ENCODE results near the gene TTC39C. TPM values are rescaled to one million over a fixed set of nuclear protein-coding genes. Genes with fewer than 3 reads are reported as not detected.
"Not testable (repeated sequence)": the region's sequence is repeated elsewhere in the genome, so short reads cannot be mapped to it uniquely, and the experiment has no call there.

Gene TTC39C
- total RNA-seq, 1 donor from 2014 or later, result 54.2 TPM

DNA sequence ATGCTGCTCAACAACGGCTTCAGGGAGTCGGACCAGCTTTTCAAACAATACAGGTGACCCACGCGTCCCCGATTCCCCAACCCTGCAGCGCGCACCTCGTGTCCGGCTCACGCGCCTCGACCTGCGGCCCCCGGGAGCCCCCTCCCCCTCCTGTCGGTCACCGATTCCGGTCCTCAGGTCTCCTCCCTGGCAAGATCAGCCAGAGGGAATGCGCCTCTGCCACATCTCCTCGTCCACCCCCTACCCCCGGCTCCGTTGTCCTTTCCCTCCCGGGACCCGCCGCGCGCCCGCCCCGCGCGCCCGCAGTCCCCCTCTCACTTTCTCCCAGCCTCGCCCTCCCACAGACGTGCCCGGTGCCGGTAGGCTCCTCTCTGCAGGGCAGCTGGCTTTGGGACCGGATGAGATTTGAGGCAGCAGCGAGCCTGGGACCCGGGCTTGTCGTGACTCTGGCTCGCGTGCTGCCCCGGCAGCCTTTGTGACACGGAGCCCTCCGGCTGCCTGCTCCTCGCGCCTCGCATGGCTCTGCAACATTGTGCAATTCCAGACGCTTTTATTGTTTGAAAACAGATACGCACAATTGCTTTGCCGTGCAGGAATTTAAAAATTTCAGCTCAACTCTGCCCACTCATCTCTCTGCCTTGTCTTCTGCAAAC, 558 bp downstream of the TTC39C start:
- FAIRE-seq, result no peak

GRCh38 chr18:24015639-24016631, 1.4 kb downstream of the TTC39C start:
- DNase-seq (ENCODE audit: low spot score in 2 of 2) (no peak), FAIRE-seq (no peak)

More for the DNA sequence above, 558 bp downstream of the TTC39C start:
- peak; percentile 39 to 43 for DNase-seq (ENCODE audit: low spot score in 2 of 2)

- FAIRE-seq (no peak), DNase-seq (ENCODE audit: low spot score in 2 of 2) (no peak)
These were observed 2.1 kb downstream of the TTC39C start for GRCh38 chr18:24016643-24017042.

GRCh38 chr18:24018299-24018886, 3.8 kb downstream of the TTC39C start:
- FAIRE-seq (no peak), DNase-seq (ENCODE audit: low spot score in 2 of 2) (no peak)

DNA sequence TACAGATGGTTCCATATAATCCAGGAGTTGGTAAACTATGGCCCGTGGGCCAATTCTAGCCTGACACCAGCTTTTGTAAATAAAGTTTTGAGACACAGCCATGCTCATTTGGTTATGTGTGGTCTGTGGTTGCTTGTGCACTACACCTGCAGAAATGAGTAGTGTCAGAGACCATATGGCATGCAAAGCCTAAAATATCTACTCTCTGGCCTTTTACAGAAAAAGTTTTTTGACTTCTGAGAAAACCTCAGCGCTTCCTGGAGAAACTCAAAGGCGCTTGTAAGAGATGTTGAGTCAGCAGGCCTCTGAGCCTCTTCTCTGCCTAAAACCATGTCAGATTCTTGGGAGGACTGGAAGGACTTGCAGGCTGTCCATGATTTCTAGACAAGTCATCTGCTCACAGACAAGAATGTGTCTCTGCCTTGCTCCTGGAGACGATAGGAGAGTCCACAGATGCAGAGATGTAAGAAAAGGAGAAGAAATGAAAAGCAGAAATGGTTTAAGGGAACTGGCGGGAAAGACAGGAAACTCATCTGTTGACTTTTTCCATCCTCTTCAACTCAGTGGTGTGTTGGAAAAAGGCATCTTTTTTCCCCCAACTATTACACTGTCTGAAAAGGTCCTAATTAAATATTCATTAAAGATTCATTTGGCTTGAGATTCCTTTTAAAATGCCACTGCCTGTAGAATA, 5.2 kb downstream of the TTC39C start:
- FAIRE-seq (no peak), DNase-seq (ENCODE audit: low spot score in 2 of 2) (no peak)

DNA sequence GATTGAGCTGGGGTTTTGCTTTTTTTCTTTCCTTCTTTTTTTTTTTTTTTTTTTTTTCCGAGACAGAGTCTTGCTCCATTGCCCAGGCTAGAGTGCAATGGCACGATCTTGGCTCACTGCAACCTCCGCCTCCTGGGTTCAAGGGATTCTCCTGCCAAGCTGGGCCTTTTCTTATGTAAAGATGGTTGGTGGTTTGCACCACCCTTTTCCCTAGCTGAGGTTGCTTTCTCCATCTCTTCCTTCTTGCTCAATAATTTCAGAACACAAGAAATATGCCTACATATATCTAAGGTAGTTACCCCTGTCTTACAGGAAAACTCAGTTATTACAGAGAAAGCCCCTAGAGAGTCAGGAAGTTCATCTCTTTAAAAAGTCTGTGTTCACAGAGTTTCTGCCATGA, 7.0 kb downstream of the TTC39C start:
- DNase-seq (ENCODE audit: low spot score in 2 of 2) (no peak), FAIRE-seq (no peak)

DNA sequence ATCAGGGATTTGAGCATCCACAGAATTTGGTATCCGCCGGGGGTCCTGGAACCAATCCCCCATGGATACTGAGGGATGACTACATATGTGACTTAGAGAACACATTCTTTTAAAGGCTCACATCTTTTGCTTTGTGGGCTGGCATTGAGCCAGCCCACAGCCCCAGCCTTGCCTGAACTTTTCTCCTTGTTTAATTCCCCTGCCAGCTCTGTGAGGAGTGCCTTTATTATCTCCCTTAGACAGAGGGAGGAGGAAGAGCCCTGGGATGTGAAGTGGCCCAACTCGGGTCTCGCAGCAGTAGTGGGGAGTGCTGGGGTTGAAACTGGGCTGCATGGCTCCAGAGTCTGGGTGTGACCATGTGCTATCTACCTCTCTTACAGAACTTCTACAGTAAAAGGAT, 7.6 kb downstream of the TTC39C start:
- FAIRE-seq (no peak), DNase-seq (ENCODE audit: low spot score in 2 of 2) (no peak)

DNA sequence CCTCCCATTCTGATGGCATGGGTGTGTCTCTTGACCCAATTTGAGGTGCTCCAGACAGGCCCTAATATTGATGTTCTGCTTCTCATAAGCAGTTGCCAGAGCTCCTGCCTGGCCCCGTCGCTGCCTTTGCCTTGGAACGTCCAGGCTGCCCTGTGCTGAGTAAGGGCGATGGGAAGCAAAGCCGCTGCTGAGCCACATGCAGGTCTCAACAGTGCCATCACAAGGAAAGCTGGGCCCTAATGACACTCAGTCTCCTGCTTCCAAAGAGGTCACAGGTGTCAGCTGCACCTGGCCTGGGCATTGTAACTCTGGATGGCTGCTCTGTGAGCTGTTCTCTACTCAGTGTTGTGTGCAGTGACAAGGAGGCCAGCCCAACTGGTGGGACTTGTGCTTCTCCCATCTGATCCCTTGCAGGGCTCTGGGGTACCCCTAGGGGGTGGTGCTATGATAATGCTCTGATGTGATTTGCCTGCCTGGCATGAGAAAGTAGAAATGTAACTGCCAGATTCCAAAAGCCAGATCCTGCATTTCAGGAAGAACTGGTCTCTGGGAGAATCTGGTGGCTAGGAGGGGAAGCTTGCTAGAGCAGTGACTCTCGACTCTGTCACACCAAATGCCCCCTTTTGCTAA, 8.7 kb downstream of the TTC39C start:
- no peak for DNase-seq (ENCODE audit: low spot score in 2 of 2)
- no peak for FAIRE-seq

- DNase-seq (ENCODE audit: low spot score in 2 of 2) (no peak), FAIRE-seq (no peak)
These were observed 9.9 kb downstream of the TTC39C start for GRCh38 chr18:24024425-24024824.

DNA sequence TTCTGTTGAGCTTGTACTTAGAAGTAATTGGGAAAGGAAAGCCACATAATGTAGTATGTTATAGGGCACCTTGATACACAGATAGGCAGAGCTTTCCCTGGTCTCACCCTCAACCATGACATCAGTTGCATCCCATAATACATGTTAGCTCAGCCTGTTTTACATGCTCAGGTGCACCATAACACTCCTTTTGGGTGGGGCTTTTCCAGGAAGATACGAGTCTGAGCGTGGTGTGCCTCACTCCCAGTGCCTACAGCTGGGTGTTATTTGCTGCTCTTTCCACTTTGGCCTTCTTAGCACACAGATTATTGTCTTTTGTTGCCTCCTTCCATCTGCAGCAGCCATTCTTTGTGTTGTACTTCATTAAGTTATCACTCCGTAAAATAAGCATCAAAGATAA, 11.9 kb downstream of the TTC39C start:
- no peak for FAIRE-seq
- no peak for DNase-seq (ENCODE audit: low spot score in 2 of 2)

DNA sequence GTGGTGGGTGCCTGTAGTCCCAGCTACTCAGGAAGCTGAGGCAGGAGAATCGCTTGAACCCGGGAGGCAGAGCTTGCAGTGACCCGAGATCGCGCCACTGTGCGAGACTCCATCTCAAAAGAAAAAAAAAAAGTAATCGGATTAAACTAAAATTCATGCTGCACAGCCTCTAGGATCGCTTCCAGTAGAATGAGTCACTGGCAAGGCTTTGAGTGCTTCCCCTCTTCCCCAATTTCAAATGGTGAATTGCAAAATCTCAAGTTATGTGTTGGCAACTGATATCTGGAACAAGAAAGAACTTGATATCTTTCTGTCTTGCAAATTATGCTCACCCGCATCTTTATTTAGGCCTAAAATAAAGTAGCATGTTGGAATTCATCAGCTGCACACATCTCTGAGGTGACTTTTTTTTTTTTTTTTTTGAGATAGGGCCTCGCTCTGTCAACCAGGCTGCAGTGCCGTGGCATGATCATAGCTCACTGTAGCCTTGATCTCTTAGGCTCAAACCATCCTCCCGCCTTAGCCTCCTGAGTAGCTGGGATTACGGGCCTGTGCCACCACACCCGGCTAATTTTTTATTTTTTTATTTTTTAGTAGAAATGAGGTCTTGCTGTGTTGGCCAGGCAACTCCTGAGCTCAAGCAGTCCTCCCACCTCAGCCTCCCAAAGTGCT, 12.7 kb downstream of the TTC39C start:
- no peak for DNase-seq (ENCODE audit: low spot score in 2 of 2)
- no peak for FAIRE-seq

- not testable (repeated sequence) for FAIRE-seq; DNase-seq (ENCODE audit: low spot score in 2 of 2)
These were observed 14.4 kb downstream of the TTC39C start for GRCh38 chr18:24028946-24029345.

- FAIRE-seq, result no peak
These were observed 16.8 kb downstream of the TTC39C start for GRCh38 chr18:24031318-24031717.

GRCh38 chr18:24031916-24032315, 17.4 kb downstream of the TTC39C start:
- FAIRE-seq, result no peak
- no peak for DNase-seq (ENCODE audit: low spot score in 2 of 2)

More at GRCh38 chr18:24031318-24031717, 16.8 kb downstream of the TTC39C start:
- no peak for DNase-seq (ENCODE audit: low spot score in 2 of 2)

DNA sequence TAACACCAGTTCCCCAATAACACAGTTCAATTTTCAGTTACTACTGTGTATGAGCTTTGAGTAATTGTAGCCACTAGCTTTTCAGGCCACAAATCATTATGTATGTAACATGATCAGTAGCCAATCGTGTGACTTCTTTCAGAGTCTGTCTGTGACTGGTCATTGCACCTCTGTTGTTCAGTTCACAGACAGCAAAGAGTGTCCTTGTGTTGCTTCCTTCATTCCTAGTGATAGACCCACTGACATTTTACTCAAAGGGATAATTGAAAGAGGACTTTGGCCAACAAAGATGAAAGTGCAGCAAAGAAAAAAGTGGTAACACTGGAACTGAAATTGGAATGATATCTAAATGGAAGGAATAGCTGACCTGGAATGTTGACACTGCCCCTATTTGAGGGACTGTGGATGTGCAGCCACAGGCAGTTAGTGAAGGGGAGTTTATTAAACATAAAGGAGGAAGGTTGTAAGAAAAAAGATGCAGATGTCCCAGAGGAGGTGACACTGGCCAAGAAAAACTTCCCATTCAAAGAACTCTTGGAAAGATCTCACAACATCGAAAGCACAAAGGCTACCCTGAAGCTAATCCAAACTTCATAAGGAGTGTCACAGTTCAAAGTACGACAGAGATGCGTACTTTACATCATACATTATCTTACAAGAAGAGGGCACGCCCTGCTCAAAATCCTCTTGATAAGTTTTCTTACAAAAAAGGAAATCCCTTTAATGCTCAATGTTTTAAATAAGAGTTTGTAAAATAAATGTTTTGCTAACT, 19.3 kb downstream of the TTC39C start:
- FAIRE-seq, result no peak
- no peak for DNase-seq (ENCODE audit: low spot score in 2 of 2)

DNA sequence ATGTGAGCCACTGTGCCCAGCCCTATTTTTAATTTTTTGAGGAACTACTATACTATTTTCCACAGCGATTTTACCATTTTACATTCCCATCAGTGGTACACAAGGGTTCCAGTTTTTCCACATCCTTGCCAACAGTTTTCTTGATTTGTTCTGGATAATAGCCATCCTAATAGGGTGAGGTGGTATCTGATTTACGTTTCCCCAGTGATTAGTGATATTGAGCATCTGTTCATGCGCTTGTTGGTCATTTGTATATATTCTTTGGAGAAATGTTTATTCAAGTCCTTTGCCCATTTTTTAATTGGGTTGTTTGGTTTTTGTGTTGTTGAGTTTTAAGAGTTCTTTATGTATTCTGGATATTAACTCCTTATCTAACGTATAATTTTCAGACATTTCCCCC, 20.8 kb downstream of the TTC39C start:
- no peak for DNase-seq (ENCODE audit: low spot score in 2 of 2)
- FAIRE-seq, result no peak

DNA sequence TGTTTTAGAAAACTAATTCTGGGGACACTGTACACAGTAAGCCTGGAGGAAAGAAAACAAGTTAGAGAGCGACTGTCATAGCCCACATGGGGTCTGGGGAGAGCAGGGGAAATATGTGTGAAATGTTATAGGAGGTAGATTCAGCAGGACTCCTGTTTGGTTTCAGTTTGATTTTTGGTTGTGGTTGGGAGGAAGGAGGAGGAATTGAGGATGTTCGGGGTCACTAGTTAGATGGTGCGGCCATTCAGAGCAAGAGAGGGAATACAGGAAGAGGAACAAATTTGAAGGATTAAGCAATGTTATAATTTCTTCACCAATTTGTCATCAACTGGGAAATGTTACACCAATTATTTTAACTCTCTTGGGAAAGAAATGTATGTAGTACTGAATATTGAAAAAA, 25.1 kb downstream of the TTC39C start:
- DNase-seq (ENCODE audit: low spot score in 2 of 2) (no peak), FAIRE-seq (no peak)

- FAIRE-seq (no peak), DNase-seq (ENCODE audit: low spot score in 2 of 2) (no peak)
These were observed 27.1 kb downstream of the TTC39C start for GRCh38 chr18:24041691-24042090.

DNA sequence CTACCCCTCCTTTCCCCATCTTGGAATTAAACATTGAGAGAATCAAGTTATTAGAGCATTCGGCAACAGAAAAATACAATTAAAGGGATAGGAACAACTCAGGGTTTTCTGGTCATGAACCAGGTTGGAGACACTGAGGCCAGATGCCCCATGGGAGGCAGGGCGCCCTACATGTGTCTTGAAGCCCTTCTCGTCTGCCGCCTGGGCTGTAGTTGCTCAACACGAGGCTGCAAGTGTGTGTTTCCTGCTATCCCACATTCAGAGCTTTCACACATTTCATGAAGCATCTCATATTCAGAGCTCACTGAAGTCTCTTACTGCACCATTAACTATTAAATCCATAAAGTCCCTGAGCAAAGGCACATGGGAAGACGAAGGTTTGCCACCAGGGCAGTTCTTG, 28.8 kb downstream of the TTC39C start:
- FAIRE-seq, result no peak

More for the DNA sequence above, 28.8 kb downstream of the TTC39C start:
- no peak for DNase-seq (ENCODE audit: low spot score in 2 of 2)

Data from frontal cortex (tissue), 4 donors.